ENCODE measurements around the gene AVEN. TPM values are rescaled to one million over a fixed set of nuclear protein-coding genes. Genes with fewer than 3 reads are reported as not detected.

The AVEN gene
- total and polyA plus RNA-seq, 2 of the 8 experiments (the other 6 are each of a cell fraction or from before 2014, with no cell fraction given), result 5.5 to 17.0 TPM

DNA sequence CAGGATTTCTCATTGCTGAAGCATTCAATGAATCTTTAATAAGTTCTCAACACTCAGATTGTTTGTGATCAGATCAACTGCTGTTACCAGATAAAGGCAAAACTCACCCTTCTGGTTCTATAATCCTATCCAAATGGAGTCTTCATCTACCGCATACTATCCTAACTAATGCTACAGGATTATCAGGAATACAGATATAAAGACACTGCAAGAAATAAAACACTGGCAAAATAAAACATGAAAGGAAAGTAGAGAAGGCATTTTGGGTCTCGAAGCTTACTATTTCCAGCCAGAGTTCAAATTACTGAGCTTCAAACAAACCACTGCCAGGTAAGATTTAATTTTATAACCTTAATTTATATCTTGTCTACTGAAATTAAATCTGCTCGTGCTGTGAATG lies 70.2 kb downstream of the AVEN start:
- Histone ChIP-seq H3K9me3 (ENCODE audit: insufficient read depth in 2 of 2, low read depth in 1 of 2, low read length in 1 of 2) (no peaks in the 10 kb centered on the region), H2BK5ac (ENCODE audit: low read depth, low read length) (no peak overlapping the region), H2AK5ac (ENCODE audit: low read depth, low read length) (no peak overlapping the region), H4K91ac (replicated peaks; ENCODE audit: insufficient read length, low read length) (no peak overlapping the region), H3K18ac (ENCODE audit: extremely low read depth, low read length) (no peak overlapping the region), H2BK12ac (ENCODE audit: low read depth, low read length) (no peak overlapping the region), H3K27ac (ENCODE audit: low read depth, low read length) (no peak overlapping the region), H4K5ac (ENCODE audit: insufficient read length, low read depth, low read length) (no peak overlapping the region), H3K4ac (replicated peaks; ENCODE audit: insufficient read length, low read depth, low read length) (no peak overlapping the region), H2AFZ (ENCODE audit: low read length) (no peak overlapping the region), H2BK15ac (ENCODE audit: low read length) (no peak overlapping the region), H3K79me1 (ENCODE audit: low read depth, low read length) (no peaks in the 10 kb centered on the region), H3K14ac (ENCODE audit: insufficient read length) (no peak overlapping the region), H2BK20ac (ENCODE audit: low read length) (no peak overlapping the region), H4K20me1 (replicated peaks in 1 of 2; ENCODE audit: control insufficient read depth in 1 of 2, insufficient read depth in 2 of 2, low read length in 2 of 2) (no peaks in the 10 kb centered on the region), H3K56ac (replicated peaks; ENCODE audit: insufficient read length, low read depth, low read length) (no peak overlapping the region), H3K9ac (replicated peaks in 1 of 4; ENCODE audit: extremely low read depth in 1 of 4, low read depth in 3 of 4, low read length in 3 of 4) (no peak overlapping the region), H3K23ac (ENCODE audit: insufficient read length) (no peak overlapping the region), H3K4me1 (replicated peaks in 1 of 4; ENCODE audit: control insufficient read depth in 3 of 4, insufficient read depth in 4 of 4, low read length in 3 of 4) (no peaks in the 10 kb centered on the region), H2BK120ac (replicated peaks; ENCODE audit: low read depth, low read length) (no peak overlapping the region), H3K79me2 (ENCODE audit: control insufficient read depth in 1 of 2, insufficient read depth in 2 of 2, low read length in 2 of 2) (no peaks in the 10 kb centered on the region), H3K4me3 (ENCODE audit: extremely low read depth in 1 of 4, insufficient read depth in 2 of 4, low read depth in 3 of 4, low read length in 4 of 4) (no peak overlapping the region), H4K8ac (ENCODE audit: extremely low read depth, insufficient read depth, low read length) (no peak overlapping the region), H3K36me3 (ENCODE audit: control insufficient read depth in 2 of 4, insufficient read depth in 4 of 4, low read length in 3 of 4) (no peaks in the 10 kb centered on the region), H3K4me2 (ENCODE audit: insufficient read depth in 1 of 2, low read depth in 2 of 2, low read length in 2 of 2) (no peak overlapping the region), H3K23me2 (ENCODE audit: low read depth, low read length) (no peaks in the 10 kb centered on the region), H3K27me3 (replicated peaks in 1 of 4; ENCODE audit: control insufficient read depth in 3 of 4, extremely low read depth in 1 of 4, insufficient read depth in 3 of 4, low read length in 3 of 4) (no peaks in the 10 kb centered on the region)
- DNase-seq (ENCODE audit: low read depth in 1 of 2, low spot score in 2 of 2) (no peak), FAIRE-seq (no peak)
- TF ChIP-seq ASH2L (IDR thresholded peaks at IDR 0.05; ENCODE audit: low read length) (no peak), MAFK (IDR thresholded peaks at IDR 0.05; ENCODE audit: low read depth, low read length) (no peak), CTBP2 (IDR thresholded peaks at IDR 0.05; ENCODE audit: borderline replicate concordance, insufficient read depth, insufficient read length, low read length) (no peak), CHD1 (IDR thresholded peaks at IDR 0.05; ENCODE audit: low read depth, low read length) (no peak)
- POLR2A ChIA-PET (ENCODE audit: partially characterized antibody), result interaction anchor here (0.6 kb wide), 1 partner anchor 199 kb away, joined by 5 read pairs; no protein-coding TSS in a partner anchor
- CTCF ChIA-PET (ENCODE audit: partially characterized antibody), result interaction anchor here (1.1 to 2.7 kb wide), 7 partner anchors 17 to 233 kb away, joined by 3 to 11 read pairs (median 4); no protein-coding TSS in a partner anchor
- 81% methylated on average over 3 of the region's 3 CpGs; no CpG with 5 or more reads in 1 of the 2 experiments for WGBS, 2 experiments (ENCODE audit: extremely low coverage in 1 of 2, insufficient coverage in 1 of 2, insufficient read length in 1 of 2, insufficient replicate concordance in 2 of 2, low coverage in 1 of 2, low lambda C conversion rate in 2 of 2, missing lambda C conversion rate in 1 of 2)

Data from H1 (cell line).